Mesothelial cell of epicardium (in vitro differentiated cells): ENCODE data around the gene EXD3. TPM values are rescaled to one million over a fixed set of nuclear protein-coding genes. Genes with fewer than 3 reads are reported as not detected.

Source experiments
- DNase-seq, 2 experiments: peaks; one replicate each; pipeline ENCODE4 v3.0.0; 2021; ENCODE audit warnings: low spot score in 2 of 2; ENCODE audit not compliant: unreplicated experiment in 2 of 2
- H3K27ac Mint-ChIP-seq: 2 replicates; pipeline ENCODE4 v1.8.0; 2021; ENCODE audit warnings: mixed read lengths
- H3K27me3 Mint-ChIP-seq: 2 replicates; pipeline ENCODE4 v1.8.0; 2021; ENCODE audit warnings: low read depth, mixed read lengths
- H3K36me3 Mint-ChIP-seq: 2 replicates; pipeline ENCODE4 v1.8.0; 2021; ENCODE audit warnings: mixed read lengths
- H3K4me1 Mint-ChIP-seq: 2 replicates; pipeline ENCODE4 v1.8.0; 2021; ENCODE audit warnings: mixed read lengths
- H3K4me3 Mint-ChIP-seq: 2 replicates; pipeline ENCODE4 v1.8.0; 2021; ENCODE audit warnings: mild to moderate bottlenecking, moderate library complexity, mixed read lengths
- H3K9me3 Mint-ChIP-seq: 2 replicates; pipeline ENCODE4 v1.8.0; 2021; ENCODE audit warnings: mixed read lengths
- total RNA-seq: library from RNA; stranded (reverse); gene quantifications from 3 replicates; pipeline ENCODE4 v1.2.1, GENCODE V29; 2021
- TF ChIP-seq, protein P1 (sequence below): fragments of 200-600 bp; sonication (generic); IDR thresholded peaks from one replicate; pipeline ENCODE4 v1.5.0; 2021; ENCODE audit warnings: antibody characterized with exemption; ENCODE audit not compliant: unreplicated experiment

The EXD3 gene
- total RNA-seq, 1 donor from 2014 or later = 38.2 TPM

DNA sequence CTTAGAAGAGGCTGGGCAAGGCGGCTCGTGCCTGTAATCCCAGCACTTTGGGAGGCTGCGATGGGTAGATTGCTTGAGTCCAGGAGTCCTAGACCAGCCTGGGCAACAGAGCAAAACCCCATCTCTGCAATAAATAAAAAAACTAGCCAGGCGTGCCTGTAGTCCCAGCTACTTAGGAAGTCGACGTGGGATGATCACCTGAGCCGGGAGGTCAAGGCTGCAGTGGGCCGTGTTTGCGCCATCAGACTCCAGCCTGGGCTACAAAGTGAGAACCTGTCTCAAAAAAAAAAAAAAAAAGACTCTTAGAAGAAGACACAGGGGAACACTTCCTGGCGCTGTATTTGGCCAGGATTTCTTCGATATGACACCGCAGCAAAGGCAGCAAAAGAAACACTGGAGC lies 97.2 kb downstream of the EXD3 start:
- H3K4me1 Mint-ChIP-seq = no peaks in the 10 kb centered on the region
- no peak for DNase-seq
- no peak overlapping the region for H3K27ac Mint-ChIP-seq
- TF ChIP-seq, protein P1, sequence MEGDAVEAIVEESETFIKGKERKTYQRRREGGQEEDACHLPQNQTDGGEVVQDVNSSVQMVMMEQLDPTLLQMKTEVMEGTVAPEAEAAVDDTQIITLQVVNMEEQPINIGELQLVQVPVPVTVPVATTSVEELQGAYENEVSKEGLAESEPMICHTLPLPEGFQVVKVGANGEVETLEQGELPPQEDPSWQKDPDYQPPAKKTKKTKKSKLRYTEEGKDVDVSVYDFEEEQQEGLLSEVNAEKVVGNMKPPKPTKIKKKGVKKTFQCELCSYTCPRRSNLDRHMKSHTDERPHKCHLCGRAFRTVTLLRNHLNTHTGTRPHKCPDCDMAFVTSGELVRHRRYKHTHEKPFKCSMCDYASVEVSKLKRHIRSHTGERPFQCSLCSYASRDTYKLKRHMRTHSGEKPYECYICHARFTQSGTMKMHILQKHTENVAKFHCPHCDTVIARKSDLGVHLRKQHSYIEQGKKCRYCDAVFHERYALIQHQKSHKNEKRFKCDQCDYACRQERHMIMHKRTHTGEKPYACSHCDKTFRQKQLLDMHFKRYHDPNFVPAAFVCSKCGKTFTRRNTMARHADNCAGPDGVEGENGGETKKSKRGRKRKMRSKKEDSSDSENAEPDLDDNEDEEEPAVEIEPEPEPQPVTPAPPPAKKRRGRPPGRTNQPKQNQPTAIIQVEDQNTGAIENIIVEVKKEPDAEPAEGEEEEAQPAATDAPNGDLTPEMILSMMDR = no peak
- H3K9me3 Mint-ChIP-seq = peaks cover 15% of the 10 kb centered on the region
- H3K36me3 Mint-ChIP-seq = no peaks in the 10 kb centered on the region
- no peak overlapping the region for H3K4me3 Mint-ChIP-seq
- H3K27me3 Mint-ChIP-seq = peaks cover 4% of the 10 kb centered on the region

DNA sequence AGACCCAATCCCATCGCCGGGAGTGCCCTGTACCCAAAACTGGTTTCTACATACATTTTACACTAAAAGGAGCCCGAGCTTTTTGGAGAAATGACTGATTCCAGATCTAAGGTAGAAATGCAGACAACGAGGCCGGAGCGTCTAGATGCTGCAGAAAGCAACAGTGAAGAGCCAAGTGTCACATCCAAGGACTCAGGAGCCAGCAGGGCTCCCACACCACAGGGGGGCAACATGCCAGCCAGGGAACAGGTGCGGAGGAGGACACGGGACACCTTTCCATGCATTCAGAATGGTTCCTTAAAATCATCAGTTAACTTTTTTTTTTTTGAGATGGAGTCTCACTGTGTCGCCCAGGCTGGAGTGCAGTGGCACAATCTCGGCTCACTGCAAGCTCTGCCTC lies 97.8 kb downstream of the EXD3 start:
- H3K27me3 Mint-ChIP-seq = peaks cover 4% of the 10 kb centered on the region

DNA sequence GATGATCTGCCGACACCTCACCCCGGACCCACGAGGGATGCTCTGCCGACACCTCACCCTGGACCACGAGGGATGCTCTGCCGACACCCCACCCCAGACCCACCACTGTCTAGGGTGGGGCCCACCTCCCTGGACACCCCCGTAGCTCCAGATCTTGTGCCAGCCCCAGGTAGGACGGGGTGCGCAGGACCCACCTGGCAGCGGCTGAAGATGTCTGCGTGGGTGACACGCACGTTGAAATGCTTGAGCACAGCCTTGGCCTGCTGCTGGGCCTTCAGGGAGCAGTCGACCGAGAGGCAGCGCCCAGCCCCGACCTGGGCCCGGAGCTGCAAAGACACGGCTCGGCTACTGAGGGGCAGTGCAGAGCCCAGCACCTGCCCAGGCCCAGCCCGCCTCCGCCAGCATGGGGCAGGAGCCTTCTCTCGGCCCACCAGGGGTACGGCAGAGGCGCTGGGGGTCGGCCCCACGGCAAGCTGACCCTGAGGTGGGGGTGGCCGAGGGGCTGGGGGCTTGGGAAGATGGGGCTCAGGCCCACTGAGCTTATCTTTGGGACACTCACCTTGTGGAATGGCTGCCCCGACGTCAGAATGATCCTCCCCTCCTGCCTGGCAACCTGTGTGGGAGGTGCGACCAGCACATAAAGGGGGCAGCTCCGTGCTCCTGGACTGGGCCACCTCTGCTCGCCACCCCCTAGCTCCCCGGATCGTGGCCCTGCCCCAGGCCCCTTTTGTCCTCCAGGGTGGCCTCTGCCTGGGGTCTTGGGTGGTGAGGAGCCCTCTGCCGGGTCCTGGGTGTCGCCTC lies 99.2 kb downstream of the EXD3 start:
- no peak overlapping the region for H3K27ac Mint-ChIP-seq
- H3K4me1 Mint-ChIP-seq = no peaks in the 10 kb centered on the region
- TF ChIP-seq, protein P1 = no peak
- no peak for DNase-seq
- no peak overlapping the region for H3K4me3 Mint-ChIP-seq
- peaks cover 11% of the 10 kb centered on the region for H3K9me3 Mint-ChIP-seq
- H3K27me3 Mint-ChIP-seq = peaks cover 4% of the 10 kb centered on the region
- no peaks in the 10 kb centered on the region for H3K36me3 Mint-ChIP-seq

More for the DNA sequence above, 97.8 kb downstream of the EXD3 start:
- DNase-seq = no peak
- no peaks in the 10 kb centered on the region for H3K36me3 Mint-ChIP-seq
- H3K4me1 Mint-ChIP-seq = no peaks in the 10 kb centered on the region
- TF ChIP-seq, protein P1 = no peak
- no peak overlapping the region for H3K27ac Mint-ChIP-seq
- H3K4me3 Mint-ChIP-seq = no peak overlapping the region
- peaks cover 14% of the 10 kb centered on the region for H3K9me3 Mint-ChIP-seq

DNA sequence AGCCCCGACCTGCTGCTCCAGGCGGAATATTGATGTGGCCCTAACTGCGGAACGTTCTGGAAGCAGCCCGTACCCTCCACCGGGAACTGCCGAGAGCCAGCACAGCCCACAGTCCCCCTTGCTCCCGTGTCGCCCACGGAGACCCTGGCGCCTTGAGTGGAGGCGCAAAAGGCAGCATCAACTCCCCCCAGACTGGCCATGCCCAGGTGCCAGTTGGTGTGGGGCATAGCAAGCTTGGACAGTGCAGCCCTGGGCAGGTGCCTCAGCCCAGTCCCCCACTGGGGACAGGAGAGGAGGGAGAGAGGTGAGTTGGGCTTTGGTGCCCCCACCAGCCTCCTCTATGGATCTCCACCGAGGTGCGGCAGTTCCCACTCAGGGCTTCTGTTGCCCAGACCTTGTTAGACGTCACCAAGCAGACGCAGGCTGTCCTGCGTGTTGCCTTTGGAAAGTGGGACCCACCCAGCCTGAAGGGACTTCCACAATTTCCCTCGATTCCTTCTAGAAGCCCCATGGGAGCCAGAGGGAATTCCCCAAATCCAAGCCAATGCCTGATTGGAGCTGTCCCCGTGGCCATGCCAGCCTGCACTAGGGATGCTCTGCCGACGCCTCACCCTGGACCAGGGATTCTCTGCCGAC lies 101.1 kb downstream of the EXD3 start:
- no peak overlapping the region for H3K4me3 Mint-ChIP-seq
- no peaks in the 10 kb centered on the region for H3K36me3 Mint-ChIP-seq
- H3K9me3 Mint-ChIP-seq = no peaks in the 10 kb centered on the region
- DNase-seq = no peak
- H3K27ac Mint-ChIP-seq = no peak overlapping the region
- no peaks in the 10 kb centered on the region for H3K27me3 Mint-ChIP-seq
- TF ChIP-seq, protein P1 = no peak
- peaks cover under 1% of the 10 kb centered on the region for H3K4me1 Mint-ChIP-seq

DNA sequence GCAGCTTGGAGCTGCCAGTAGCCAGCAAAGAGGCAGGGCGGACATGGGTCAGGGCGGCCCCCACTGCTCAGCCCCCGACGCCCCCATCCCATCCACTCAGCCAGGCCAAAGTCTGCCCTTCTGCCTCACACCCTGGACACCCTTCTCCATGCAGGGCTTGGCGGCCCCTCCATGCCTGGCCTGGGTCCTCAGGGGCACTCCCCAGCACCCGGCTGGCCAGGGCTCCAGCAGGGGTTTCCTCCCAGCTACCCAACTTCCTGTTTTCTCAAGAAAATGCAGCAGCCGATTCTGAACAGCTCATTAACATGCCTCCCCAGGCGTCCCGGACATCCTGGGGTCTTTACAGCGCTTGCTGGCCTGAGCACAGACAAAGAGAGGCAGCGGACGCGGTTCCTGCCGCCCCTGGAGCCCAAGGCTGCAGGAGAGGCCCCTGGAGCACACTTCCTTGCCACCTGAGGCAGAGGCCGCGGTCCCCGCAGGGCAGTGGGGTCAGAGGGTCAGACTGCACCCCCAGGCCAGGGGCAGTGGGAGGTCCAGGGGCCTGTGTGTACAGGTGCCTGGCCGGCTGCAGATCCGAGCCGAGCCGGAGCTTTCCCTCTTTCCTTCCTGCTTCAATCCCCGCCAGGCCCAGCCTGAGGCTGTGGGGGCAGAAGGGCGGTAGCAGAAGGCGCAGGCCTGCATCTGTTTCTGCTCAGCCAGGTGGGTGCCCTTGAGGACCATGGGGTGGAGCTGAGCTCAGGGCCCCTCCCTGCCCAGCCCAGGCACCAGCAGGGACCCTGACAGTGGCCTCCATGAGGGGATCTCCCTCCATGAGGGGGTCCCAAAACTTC lies 102.2 kb downstream of the EXD3 start:
- Mint-ChIP-seq H3K4me1 (peaks cover 3% of the 10 kb centered on the region), H3K9me3 (no peaks in the 10 kb centered on the region), H3K27me3 (no peaks in the 10 kb centered on the region), H3K36me3 (no peaks in the 10 kb centered on the region), H3K27ac (no peak overlapping the region), H3K4me3 (no peak overlapping the region)
- TF ChIP-seq, protein P1 = no peak
- DNase-seq = peak in 1 of 2 experiments; percentile 18
